Endometrium (tissue), 2 donors: ENCODE results near the gene VCAN.

ENCODE experiments used
- FAIRE-seq: peaks from 2 replicates; lab custom pipeline; 2012; peaks lifted over from hg19 to GRCh38; lab: Jason Lieb, UNC
- donor health status: control.
- donor health status: control.

VCAN gene

DNA sequence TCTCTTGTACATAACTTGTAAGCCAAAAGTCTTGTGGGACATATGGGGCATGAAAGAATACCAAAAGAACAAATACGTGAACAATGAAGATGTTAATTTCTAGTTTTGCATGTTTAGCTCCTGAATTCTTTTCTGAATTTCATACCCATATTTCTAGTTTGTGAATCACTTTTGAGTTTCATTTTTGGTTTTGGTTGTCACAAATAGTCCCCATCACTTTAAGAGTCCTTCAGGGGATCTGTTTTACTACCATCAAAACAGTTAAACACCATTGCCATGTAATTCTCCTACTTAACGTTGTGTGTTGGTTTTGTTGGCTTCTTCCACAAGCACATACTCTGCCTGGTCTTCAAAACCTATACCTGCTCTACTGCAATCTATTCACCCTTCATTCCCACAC is 27.0 kb downstream of the VCAN start:
- FAIRE-seq = no peak

DNA sequence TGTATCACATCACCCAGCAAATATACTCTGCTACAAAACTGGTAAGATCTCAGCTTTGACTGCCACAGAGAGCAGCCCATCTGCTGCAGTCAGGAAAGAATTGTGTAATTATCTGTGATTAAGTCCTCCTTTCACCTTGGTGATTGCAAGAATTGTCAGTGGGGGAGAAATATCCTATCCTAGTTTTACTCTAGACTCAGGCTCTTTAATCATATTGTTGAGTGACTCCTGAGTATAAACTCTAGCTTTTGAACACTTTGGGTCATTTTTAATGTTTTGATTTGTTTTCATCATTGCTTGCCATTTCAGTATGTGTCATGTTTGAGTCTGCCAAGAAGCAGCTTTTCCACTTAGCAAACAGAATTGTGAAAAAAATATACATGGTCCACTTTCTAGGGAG is 32.1 kb downstream of the VCAN start:
- no peak for FAIRE-seq

DNA sequence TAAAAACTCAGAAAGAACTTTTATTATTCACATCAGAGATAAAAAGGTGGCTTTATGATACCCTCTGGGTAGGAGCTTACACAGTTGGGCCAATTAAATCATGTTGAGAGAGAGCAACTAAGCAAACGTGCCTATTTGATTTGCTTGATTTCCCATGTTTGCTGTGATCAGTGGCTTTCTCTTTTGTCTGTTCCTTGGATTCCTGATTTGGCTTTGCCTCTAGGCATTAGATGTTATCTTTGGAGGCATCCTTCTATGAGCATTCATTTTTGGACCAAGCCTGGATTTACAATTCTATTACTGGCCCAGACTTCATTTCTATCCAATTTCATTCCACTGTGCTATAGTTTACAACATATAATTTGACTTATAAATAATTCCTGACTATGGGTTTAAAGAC is 35.9 kb downstream of the VCAN start:
- FAIRE-seq = no peak

DNA sequence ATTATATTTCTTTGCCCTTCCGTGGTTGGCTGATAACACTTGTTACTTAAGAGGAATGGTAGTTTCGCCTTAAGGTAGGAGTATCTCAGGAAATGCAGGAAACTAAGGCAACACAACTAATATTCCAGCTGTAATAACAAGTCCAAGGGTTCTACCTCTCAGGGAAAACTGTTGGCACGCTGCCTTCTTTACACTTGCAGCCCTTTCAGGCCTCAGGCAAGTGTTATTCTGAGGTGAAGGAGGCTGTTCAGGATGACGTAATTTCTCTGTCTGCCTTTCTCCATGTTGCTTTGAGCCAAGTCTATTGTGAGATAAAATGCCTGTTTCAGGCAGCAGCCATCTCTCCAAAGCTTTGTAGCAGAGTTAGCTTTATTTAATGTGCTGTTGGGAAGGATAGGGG is 38.0 kb downstream of the VCAN start:
- FAIRE-seq = no peak

DNA sequence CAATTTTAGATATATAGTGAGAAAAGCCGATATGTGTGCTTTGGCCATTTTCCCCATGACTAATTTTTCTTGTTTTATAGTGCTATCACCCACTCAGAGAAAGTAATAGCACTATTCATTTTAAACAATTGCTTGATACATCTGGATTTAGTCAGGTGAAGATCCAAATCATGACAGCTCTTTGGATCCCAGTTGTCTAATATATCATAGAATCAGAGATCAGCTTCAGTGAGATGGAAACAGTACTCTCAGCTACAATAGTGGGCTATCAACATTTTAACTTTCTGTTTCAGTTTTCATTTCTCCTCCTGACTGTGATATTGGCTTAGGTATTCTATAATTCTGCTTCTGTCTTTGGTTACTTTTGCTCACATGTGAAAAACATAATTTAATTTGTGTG is 38.7 kb downstream of the VCAN start:
- FAIRE-seq = no peak

DNA sequence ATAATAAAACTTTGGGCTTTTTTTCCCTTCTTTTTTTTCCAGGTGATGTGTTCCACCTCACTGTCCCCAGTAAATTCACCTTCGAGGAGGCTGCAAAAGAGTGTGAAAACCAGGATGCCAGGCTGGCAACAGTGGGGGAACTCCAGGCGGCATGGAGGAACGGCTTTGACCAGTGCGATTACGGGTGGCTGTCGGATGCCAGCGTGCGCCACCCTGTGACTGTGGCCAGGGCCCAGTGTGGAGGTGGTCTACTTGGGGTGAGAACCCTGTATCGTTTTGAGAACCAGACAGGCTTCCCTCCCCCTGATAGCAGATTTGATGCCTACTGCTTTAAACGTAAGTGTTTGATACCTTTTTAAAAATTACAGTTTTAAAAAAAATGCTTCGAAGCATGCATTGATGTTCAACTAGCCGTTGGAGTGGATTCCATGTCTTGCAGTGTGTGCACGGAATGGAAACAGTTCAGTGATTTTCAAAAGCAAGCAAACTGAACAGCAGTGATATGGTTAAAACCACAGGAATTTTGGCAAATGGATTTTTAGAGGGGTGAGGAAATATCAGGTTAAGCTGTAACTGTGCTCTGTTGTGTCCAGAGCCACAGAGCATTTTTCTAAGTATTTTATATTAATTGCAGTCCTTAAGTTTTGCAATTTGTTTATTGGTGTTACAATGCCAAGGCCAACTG is 40.7 kb downstream of the VCAN start:
- no peak for FAIRE-seq

DNA sequence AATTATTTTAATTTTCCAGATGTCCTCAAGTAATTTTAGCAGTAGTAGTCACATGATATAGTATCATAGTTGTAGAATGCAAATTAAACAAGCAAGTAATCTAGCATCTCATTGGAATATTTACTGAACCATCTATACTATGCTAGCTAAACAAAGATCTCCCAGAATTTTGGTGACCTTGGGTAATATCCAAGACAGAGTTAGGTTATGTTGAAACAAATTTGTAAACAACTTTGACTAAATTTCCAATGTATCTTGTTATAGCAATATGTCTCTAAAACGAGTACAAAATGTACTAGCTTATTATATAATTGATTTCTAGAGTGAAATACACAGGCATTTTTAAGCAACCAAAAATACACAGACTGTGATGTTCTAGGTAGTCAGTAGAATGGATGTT is 41.5 kb downstream of the VCAN start:
- FAIRE-seq = no peak

DNA sequence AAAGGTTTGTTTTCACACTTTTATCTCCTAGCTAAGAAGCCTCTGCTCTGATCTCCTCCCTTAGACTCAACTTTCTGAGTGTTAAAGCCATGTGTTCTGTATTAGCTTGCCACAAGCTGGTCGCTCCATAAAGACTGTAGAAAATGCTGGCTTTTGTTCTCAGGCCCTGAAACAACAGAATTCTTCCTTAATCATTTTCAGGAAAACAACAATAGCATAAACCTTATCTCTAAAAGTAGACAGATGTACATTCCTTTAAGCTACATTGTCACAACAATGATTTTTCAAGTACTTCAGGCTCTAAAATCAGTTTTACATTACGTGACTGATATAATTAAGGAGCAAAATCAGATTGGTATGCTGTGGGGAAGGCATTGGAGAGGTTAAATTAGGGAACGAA is 41.9 kb downstream of the VCAN start:
- FAIRE-seq = no peak

DNA sequence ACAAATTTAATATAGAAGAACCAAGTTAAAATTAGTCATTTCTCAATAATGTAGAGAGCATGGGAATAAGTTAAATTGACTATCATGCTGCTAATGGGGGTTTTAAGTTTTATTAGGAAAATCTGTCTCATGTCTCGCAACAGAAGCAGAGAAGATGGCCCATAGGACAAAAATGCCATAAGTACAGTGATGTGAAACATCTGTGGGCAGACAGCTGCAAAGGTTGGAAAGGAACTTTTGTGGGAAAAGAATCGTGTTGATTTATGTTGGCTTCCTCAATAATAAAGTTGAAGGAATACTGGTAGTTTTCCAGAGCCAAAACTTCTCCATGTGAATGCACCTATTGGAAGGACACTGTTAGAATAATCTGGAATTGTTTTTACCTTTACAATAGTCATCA is 44.8 kb downstream of the VCAN start:
- FAIRE-seq = no peak

DNA sequence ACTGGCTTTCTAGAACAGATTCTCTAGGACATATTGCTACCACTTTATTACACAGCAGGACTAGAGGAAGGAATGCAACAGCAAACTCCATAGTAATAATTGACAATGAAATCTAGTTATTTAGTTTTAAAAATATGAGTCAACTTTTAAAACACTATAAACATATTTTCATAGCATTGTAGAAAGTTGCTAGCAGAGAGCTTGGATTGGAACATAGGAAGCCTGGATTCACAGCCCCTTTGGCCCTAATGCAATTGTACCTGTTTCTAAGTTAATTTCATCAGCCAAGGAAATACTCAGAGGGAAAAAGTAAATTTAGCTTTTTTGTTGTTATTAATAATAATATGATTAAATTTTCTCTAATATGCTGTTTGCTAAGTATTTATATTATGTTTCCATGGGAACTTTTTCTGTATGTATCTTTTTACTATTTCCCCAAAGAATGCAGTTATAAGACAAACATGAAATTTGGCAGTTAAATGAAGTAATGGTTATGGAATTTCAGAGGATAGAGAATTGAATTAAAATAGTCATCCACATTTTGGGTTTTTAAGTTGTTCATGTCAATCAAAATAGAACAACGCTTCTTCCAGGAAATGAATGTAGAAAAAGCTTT is 45.6 kb downstream of the VCAN start:
- FAIRE-seq = peak; percentile 12

DNA sequence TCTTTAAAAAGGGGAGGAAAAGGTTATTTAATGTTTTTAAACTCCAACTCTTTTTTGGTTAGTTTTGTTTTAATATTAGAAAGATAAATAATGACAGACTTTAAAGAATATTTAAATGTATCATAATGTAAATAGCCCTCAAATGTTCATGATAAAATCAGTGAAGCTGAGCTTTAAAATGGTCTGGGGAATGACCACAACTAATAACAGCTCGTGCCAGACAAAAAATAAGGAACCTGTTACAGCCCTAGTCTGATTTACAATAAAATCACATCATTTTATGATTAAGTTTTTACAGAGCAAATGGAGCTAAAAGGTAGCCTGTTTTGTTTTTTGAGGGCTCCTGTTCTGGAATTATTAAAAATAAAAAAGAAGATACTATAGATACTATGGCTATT is 46.1 kb downstream of the VCAN start:
- FAIRE-seq = peak; percentile 43

DNA sequence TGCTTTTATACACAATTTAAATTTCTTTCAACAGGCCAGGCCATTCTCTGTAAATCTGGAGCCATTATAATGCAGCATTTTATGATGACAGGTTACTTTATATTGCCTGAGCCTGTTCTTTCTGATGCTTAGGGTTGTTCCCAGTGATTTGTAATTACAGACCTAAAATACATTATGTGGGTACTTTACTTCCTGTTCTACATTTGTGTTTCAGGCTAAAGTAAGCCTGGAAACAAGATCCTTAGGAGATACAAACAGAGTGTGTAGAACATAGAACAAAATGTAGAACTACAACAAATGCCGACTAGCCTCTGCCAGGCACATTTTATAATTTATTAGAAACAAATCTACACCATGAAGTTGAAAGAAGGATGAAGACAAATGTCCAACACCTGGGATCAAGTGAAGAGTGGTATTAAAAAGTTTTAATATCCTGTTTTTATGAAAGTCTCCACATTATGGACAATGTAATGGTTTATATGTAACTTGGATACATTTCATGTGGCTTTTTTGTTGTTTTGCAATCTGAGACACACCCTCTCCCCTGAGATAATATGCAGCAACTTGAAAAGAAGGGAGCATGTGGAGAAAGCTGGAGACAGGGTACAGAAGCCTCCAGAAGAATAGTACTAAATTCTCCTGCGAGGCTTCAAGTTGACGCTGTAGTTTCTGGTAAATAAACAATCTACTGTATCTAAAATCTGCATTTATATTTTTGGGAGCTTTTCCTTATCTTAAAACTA is 46.9 kb downstream of the VCAN start:
- FAIRE-seq = no peak

DNA sequence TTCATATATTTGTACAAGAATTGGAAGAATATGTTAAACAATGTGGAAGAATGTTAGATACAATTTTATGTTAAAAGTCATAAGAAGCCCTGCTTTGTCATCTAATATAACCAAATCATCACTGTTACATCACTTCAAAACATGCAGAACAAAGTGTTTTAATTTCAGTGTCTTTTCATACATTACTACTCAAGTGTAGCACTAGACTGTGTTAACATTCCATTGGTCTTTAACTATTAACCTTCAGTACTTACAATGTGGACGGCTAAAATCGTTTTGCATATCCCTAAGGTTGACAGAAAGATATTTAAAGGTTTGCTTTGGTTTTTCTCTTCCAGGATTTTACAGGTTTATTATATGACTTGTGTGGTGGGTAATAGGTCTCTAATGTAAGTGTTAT is 50.9 kb downstream of the VCAN start:
- no peak for FAIRE-seq

DNA sequence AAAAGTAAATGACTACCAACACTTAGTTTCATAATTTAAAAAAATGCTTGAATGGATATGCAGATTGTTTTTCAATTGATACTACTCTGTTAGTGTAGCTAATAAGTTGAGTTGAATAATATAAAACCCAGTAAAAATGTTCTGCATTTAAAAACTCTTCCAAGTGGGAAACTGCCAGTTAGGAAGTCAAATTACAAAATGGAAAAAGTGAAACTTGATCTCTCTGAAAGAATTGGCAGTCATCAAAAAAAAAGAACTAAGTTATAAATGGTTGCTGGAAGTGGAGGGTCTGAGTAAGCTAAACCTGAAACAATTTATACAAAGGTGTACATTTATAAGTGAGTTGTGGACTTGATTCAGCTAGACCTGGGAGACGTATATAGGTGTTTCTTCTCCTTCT is 52.4 kb downstream of the VCAN start:
- FAIRE-seq = no peak

DNA sequence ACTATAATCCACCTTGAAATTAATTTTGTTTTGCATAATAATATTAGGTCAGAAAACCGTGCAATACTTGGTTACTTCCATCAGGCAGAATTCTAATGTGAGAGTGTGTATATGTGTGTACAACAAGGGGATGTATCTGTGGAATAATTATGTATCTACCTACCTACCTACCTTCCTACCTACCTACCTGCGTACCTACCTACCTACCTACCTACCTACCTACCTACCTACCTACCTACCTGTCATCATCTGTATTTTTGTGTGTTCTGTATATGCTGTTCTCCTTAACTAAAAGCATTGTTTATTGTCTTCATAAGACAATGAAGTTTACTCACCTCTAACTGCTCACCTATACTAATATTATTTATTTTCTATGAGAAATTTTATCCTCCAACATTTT is 52.8 kb downstream of the VCAN start:
- no peak for FAIRE-seq

DNA sequence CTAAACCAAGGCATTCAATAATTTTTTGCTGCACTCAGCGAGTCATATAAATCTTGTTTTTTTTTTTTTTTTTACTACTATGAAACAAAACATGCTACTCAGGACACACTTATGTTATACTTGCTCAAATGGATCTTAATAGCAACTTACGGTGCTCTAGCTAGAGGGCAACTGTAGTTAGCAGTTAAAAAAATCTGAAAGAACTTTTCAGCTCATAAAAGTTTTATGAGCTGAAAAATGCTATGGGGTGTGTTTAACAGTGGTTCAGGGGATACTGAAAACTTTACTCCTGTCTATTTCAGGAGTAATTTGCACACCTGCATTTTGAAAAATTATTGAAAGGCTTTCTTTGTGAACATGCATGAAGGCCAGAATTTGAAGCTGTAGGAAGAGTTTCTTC is 53.4 kb downstream of the VCAN start:
- FAIRE-seq = no peak

DNA sequence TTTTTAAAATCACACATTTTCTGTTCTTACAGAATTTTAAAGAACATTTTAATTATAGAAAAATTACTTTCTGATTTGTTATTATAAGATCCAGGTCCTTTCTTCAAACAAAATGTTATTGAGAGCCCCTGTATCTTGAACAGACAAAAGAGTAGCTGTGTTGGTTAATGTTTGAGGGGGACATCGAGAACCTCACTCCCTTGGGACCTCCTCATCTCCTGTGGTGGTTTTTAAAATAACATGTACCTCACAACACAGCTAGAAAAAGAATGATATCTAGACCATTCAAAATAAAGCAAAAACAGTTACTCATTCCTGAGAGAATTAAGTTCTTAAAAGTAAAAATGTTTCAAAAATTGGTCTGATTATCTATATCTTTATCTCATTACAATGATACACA is 54.7 kb downstream of the VCAN start:
- FAIRE-seq = no peak

DNA sequence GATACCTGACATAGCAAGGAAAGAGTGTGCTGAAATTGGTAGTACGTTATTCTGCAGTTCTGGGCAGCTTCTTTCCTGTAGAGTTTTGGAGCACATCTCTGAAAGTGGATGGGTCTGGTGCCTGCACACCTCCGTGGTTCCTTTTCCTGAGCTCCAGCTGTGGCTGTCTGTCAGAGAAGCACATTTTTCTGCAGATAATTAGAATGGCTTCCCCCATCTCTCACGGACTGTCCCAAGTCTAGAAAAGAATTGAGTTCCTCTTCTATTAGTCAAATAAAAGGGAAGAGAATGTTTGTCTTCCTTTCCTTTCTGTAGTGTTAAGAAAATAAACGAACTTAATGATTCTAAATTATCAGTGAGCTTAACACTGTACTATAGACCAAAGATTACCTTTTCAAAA is 55.7 kb downstream of the VCAN start:
- FAIRE-seq = no peak

DNA sequence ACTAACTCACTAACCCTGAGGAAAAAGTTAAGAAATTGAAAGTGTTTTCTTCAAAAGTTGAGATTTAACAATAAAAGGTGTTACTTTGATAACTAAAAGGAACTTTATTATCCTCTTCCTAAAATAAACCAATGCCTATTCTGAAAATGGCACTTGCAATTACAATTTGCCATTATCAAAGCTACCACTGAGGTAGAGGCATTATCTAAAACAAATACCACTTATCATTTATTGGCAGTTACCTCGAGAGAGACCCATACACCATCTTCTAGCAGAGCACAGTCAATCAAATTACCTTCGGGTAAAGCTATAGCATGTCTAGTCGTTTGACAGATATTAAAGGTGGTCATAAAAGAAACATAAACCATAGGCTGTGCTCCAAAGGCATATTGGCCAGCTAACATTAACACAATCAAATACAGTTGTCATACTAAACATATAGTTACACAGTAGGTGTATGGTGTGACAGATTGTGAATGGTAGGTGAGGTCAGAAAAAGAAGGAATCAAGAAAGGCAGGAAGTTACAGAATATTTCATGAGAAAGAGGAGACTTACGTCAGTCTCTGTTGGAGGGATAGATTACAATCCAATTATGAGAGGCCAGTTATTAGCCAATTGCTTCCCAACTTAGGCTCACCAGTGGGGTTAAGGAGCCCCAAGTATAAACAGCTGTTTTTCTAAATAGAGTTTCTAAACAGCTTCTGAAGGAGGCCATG is 56.3 kb downstream of the VCAN start:
- no peak for FAIRE-seq

DNA sequence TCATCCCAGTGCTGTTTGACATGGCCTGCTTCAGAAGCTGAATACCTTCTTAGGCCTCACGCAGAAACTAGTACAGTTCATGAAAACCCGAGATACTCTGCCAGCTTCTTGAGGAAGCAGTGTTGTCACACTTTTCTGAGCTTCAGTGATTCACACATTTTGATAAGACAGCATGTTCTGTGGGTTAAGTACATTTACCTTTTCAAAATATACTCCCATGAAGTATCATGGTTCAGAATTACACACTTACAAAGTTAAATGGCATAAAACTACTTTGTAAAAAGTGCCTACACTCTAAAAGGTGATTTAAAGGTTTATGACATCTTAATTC is 56.9 kb downstream of the VCAN start:
- FAIRE-seq = no peak

DNA sequence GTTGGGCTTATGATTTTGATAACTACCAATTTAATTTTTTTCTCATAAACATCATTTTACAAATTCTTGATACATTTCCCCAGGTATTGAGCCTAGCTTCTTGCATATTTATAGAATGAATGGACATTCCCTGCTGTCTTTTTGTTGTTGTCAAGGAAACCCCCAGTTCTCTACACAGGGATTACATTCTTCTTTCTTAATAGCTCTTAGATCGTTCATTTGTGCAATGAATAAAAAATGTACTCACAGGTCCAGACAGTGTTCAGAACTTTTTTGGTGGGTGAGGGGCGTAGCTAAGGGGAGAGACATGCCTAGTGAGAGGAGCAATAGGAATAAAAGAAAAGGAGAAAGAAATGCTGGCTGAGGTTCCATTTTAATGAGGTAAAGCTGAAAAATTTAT is 58.6 kb downstream of the VCAN start:
- FAIRE-seq = no peak

DNA sequence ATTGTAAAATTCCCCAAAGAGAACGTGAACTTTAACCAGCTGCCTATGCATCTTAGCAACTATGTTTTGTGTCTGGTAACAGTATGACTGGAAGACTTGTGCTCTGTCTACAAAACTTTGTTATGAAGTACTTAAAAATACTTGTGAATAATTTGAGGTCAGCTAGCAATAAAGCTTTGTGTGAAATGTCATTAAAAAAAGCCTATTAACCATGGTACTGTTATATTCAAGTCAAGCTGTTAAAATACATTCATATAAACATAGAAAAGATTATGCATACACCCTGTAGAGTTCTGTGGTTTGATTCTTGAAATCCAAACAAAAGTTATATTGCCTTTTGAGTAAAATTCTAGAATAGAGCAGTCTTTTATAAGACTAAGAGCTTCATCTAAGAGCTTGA is 60.1 kb downstream of the VCAN start:
- peak; percentile 33 for FAIRE-seq

DNA sequence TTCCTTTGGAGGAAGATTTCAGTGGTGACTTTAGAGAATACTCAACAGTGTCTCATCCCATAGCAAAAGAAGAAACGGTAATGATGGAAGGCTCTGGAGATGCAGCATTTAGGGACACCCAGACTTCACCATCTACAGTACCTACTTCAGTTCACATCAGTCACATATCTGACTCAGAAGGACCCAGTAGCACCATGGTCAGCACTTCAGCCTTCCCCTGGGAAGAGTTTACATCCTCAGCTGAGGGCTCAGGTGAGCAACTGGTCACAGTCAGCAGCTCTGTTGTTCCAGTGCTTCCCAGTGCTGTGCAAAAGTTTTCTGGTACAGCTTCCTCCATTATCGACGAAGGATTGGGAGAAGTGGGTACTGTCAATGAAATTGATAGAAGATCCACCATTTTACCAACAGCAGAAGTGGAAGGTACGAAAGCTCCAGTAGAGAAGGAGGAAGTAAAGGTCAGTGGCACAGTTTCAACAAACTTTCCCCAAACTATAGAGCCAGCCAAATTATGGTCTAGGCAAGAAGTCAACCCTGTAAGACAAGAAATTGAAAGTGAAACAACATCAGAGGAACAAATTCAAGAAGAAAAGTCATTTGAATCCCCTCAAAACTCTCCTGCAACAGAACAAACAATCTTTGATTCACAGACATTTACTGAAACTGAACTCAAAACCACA is 67.4 kb downstream of the VCAN start:
- FAIRE-seq = no peak
